MM.1S (cell line): ENCODE data around the gene ALAS1.

Experiments
- EZH2 ChIP-seq: fragments of 300-600 bp; sonication (generic); optimal IDR thresholded peaks from 2 replicates; pipeline ENCODE3; 2017; ENCODE audit warnings: low read depth, mild to moderate bottlenecking, antibody characterized with exemption, low read length, mixed read lengths
- EZH2phosphoT487 ChIP-seq: fragments of 300-600 bp; sonication (generic); IDR thresholded peaks from 2 replicates; pipeline ENCODE4 v1.6.1; 2018; ENCODE audit warnings: antibody characterized with exemption, low read length
- TF ChIP-seq, protein P1 (sequence below): fragments of 300-600 bp; sonication (generic); IDR thresholded peaks from 2 replicates; pipeline ENCODE4 v1.5.1; 2016; ENCODE audit warnings: antibody characterized with exemption, low read length, mixed read lengths

DNA sequence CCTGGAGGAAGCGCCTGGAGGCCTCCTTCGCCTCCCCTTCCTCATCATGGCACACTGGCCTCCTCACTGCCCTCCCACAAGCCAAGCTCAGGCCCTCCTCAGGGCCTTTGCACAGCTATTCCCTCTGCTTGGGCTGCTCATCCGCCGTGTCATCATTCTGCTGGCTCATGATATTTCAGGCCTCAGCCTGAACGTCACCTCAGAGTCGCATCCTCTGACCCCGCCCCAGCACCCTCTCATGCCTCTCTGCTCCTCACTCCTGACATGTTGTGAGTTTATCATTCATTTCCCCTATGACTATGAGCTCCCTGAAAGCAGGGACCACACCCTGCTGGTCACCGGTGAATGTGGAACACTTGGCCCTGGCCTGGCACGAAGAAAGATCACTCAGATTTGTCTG, 23.1 kb upstream of the ALAS1 start:
- TF ChIP-seq, protein P1, sequence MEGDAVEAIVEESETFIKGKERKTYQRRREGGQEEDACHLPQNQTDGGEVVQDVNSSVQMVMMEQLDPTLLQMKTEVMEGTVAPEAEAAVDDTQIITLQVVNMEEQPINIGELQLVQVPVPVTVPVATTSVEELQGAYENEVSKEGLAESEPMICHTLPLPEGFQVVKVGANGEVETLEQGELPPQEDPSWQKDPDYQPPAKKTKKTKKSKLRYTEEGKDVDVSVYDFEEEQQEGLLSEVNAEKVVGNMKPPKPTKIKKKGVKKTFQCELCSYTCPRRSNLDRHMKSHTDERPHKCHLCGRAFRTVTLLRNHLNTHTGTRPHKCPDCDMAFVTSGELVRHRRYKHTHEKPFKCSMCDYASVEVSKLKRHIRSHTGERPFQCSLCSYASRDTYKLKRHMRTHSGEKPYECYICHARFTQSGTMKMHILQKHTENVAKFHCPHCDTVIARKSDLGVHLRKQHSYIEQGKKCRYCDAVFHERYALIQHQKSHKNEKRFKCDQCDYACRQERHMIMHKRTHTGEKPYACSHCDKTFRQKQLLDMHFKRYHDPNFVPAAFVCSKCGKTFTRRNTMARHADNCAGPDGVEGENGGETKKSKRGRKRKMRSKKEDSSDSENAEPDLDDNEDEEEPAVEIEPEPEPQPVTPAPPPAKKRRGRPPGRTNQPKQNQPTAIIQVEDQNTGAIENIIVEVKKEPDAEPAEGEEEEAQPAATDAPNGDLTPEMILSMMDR, result no peak
- TF ChIP-seq EZH2 (no peak), EZH2phosphoT487 (no peak)
